GDM1 (cell line): ENCODE measurements around the gene PLIN1.

Experiments
- DNase-seq: peaks from one replicate; lab custom pipeline; 2025; lab: John Stamatoyannopoulos, UW

The PLIN1 gene

DNA sequence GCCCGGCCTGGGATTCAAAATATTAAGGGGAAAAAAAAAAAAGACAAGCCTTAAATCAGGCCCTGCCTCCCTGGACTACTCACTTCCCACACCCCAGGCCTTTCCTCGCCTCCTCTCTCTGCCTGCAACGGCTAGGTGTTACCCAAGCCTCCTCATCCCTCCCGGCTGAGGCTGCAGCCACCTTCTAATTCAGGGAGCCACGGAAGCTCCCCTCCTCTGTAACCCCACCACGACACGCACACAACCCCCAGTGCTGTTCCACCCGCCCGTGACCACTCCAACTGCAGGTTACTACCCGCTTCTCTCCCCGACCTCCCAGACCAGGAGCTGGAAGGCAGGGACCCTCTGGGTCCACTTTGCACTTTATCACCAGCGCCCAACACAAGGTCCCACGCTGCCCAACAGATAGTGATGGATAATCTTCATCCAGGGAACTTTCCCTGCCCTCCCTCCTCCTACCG lies 24.8 kb downstream of the PLIN1 start:
- DNase-seq, result no peak

DNA sequence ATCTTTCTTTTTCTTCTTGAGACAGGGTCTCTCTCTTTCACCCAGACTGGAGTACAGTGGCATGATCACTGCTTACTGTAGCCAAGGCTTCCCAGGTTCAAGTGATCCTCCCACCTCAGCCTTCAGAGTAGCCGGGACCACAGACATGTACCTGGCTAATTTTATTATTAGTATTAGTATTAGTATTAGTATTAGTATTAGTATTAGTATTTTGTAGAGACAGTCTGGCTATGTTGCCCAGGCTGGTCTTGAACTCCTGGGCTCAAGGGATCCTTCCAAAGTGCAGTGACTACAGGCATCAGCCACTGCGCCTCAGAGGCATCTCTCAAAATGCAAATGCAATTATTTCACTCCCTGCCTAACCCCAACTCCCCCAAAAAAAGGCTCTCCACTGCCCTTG lies 25.6 kb downstream of the PLIN1 start:
- DNase-seq, result no peak

DNA sequence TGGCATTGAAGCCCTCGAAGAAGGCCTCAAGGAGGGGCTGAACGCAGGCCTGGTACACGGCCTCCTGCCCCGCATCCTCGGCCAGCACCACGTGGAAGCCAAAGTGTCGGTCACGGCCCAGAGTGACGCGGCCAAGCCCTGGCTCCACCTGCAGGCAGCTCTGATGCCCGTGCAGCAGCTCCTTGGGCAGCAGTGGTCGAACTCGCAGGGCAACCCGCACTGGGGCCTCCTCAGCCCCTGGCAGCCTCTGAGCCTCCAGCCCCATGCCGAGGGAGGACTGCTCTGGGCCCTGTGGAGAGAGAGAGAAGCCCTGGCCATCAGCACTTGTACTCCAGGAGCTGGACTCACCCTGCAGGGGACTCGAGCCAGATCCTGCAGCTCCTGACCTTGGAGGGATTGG lies 26.5 kb downstream of the PLIN1 start:
- DNase-seq, result no peak

DNA sequence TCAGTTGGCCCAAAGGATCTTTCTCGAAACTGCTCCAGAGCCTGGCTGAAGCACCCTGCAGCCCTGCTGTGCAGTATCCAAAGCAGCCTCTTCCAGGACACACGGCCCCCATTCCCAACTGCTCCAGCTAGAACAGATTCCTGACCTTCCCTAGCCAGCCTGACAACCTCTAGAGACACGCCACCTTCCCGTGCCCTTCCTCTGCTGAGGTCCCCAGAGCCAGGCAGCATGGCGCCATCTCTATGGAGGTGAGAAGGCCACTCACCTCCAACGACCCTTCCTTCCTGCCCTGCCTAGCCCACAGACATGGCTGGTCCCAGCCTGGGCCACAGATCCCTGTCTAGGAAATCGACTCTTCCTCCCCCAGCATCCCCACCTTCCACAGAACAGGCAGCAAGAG lies 27.0 kb downstream of the PLIN1 start:
- no peak for DNase-seq

DNA sequence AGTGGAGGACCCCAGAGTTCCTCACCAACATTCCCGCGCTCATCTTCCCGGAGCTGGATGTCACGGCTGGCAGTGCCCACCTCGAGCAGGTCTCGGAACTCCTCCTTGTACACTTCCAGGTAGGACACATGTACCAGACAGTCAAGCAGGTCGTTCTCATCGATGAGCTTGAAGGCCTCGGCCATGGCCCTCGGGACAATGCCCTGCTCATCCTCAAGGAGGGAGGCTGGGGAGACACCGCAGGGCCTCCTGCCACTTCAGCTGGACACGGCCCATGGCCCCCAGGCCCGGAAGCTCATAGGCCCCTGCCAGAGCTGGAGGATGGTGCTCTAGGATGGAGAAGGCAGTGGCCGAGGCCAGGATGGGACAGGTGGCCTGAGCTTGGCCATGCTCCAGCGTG lies 29.5 kb downstream of the PLIN1 start:
- DNase-seq, result no peak

DNA sequence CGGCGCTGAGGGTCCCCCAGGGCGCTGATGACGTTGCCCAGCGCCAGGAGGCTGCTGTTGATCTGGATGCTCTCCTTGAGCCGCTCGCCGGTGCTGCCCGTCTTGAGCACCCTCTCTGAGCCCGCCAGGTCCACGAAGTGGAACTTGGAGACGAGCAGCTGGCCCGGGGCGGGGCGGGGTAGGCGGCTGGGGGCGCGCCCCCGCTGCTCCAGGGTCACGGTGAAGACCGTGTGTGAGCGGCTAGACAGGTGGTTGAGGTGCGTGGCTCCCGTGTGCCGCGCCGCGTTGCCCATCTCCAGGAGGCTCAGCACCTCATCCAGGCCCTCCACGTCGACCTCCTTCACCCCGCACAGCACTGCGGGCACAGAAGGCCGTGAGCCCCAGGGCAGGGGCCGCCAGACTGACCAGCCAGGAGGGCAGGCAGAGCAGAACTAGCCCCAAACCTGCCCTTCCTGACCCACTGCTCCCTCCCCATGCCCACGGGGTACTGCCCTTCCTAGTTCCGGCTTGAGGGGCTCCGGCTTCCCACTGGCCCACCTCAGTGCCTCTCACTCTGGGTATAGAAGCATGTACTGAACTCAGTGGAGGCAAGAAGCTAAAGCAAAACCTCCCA lies 30.0 kb downstream of the PLIN1 start:
- no peak for DNase-seq

DNA sequence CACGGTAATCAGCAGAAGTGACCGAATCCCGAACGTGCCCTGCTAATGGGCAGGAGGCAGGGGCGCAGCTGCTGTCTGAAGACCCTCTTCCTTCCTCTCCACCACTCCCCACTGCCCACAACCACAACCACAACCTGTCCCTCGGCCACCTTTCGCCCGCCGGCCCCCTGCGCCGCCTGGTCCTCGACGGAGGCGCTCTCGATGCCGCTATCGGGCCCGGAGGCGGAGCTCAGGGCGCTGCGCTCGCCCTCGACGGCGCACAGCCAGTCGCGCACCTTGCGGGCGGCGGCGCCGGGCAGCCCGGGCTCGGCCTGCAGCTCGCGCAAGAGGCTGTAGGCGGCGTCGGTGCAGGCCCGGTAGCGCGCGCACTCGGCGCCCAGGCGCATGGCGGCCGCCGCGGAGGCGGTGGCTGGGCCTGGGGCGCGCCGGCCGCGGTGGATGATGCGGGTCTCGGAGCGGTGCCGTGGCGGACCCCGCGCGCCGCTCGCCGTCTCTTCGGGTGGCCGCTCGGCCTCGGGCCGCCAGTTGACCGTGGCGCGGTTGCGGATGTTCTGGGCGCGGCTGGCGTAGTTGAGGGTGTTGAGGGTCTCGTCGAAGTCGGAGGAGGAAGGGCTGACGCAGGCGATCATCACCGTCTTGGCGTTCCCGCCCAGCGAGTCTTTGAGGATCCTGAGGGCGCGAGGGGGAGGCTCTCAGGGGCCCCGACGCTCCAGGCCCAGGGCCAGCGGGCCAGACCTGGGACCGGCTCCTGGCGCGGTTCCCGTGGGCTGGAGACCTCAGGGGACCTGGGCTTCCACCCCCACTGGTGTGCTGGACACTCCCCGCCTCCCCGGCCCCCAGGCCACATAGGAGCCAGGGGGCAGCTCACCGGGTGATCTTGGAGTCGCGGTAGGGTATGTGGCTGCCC lies 30.8 kb downstream of the PLIN1 start:
- no peak for DNase-seq

DNA sequence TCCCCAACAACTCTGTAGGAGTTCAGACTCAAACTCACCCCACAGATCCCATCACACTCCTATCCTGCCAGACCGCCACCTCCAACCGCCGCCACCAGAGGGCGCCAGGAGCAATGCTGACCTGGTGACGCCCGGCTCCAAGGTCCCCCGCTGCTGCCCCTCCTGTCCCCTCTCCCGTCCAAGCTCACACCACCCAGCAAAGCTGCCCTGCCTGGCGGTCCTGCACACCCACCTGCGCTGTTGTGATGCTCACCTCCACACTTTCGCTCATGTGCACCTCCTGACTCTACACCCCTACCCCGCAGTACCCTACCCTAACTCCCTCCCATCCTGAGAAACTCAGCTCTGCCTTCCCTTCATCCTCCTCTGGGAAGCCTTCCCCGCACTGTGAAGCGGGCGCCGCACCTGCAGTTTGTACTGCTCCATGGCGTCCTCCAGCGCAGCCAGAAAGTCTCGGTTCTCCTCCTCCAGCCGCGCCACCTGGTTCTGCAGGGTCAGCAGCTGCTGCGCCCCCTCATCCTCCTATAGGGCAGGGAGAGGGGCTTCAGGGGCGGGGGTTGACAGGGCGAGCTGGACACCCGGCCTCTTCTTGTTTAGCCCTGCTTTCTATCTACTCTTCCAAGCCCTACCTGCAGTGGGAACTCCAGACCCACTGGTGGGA lies 31.8 kb downstream of the PLIN1 start:
- DNase-seq, result no peak

DNA sequence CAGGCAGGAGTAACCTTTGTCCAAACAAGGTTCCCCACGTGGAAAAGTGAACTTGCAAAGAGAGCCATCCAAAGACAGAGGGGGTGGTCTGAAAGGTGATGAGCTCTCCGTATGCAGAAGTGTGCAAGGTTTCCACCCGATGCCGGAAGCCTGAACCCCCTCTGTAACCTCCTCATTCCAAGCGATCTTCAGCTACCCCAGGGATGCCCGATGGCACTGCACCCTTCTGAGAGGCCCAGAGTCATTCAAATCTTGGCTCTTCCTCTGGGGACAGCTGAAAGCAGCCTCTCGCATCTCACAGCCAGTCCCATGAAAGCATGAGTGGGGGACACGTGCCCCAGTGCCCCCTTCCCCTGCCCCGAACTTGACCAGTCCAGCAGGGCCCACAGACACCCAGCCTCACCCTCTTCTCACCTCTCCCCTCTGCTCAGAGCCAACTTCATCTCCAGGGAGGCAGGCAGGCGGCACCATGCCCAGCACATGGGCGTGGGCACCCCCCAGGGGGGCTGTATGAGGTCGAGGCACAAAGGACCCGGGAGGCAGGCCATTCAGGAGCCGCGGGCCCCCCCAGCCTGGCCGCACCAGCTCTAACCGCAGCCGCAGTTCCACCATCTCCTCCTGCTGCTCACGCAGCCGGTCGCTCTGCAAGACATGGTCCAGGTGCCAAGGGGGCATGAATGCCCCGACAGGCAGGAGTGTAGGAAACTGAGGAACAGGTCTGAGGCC lies 32.6 kb downstream of the PLIN1 start:
- no peak for DNase-seq

DNA sequence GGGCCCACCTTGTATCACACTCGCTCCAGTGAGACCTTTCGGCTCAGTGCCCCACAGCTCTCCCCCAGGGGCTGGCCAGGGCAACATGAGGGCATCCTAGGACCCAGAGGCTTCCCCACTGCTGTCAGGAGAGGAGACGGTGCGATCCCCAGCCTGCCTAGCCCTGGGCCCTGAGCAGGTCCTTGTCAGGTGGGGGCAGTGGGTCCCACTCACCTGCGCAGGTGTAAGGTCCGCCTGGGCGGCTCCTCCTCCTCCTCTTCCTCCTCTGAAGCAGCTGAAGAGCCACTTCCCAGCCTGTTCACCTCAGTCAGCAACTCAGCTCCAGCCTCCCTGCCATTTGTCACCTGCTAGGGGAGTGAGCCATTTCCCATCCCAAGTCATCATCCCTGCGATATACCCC lies 33.5 kb downstream of the PLIN1 start:
- no peak for DNase-seq

DNA sequence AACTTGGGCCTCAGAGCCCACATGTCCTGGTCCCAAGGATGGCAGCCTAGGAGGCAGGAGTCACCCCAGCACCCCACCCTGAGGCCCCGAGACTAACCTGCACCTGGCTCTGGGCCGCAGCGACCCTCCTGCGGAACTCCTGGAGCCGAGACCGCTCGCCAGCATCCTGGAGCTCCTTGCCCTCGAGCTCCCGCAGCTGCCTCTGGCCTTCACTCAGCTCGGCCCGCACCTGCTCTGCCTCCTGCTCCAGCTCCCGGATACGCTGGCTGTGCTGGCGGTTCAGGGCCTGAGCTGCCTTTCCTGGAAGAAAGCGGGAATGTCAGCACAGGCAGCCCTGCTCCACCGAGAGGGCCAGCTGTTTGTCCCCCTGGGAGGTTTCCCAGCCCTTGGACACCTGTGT lies 37.1 kb downstream of the PLIN1 start:
- no peak for DNase-seq

DNA sequence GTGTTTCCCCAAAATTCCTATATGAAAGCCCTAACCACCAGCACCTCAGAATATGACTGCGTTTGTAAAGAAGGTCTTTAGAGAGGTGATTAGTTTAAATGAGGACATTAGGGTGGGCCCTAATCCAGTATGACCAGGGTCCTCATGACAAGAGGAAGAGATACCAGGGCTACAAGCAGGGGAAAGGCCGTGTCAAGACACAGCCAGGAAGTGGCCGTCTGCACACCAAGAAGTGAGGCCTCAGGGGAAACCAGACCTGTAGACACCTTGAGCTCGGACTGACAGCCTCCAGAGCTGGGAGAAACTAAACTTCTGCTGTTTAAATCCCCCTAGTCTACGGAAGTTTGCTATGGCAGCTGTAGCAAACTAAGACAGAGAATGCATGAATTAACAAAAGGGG lies 38.1 kb downstream of the PLIN1 start:
- DNase-seq, result no peak

DNA sequence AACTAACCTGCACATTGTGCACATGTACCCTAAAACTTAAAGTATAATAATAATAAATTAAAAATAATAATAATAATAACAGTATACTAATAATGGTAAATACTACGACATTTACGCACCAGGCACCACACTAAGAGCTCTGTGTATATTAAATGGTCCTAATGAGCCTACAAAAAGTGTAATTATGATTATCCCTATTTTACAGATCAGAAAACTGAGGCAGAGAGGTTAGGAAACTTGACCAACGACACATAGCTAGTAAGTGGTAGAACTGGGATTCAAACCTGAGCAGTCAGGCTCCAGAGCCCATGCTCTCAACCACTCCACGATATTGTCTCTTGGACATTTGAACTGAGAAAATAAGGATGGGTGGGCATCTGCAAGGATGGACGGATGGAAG lies 38.9 kb downstream of the PLIN1 start:
- DNase-seq, result no peak

DNA sequence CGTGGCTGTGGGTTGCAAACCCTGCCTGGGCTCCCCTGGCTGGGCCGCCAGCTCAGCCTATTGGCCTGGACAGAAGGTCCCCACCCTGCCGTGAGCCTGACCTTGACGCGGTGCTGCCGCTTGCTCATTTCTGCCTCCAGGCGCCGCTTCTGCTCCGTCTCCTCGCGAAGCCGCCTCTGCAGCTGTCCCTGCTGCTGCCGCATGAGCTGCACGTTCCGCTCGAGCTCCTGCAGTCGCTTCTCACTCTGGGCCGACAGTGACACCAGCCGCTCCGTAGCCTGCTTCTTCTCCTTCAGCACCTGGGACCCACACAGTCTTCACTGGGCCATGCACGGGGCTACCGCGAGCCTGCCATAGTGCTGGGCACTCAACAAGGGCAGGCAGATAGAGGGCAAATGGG lies 45.6 kb downstream of the PLIN1 start:
- DNase-seq, result no peak

DNA sequence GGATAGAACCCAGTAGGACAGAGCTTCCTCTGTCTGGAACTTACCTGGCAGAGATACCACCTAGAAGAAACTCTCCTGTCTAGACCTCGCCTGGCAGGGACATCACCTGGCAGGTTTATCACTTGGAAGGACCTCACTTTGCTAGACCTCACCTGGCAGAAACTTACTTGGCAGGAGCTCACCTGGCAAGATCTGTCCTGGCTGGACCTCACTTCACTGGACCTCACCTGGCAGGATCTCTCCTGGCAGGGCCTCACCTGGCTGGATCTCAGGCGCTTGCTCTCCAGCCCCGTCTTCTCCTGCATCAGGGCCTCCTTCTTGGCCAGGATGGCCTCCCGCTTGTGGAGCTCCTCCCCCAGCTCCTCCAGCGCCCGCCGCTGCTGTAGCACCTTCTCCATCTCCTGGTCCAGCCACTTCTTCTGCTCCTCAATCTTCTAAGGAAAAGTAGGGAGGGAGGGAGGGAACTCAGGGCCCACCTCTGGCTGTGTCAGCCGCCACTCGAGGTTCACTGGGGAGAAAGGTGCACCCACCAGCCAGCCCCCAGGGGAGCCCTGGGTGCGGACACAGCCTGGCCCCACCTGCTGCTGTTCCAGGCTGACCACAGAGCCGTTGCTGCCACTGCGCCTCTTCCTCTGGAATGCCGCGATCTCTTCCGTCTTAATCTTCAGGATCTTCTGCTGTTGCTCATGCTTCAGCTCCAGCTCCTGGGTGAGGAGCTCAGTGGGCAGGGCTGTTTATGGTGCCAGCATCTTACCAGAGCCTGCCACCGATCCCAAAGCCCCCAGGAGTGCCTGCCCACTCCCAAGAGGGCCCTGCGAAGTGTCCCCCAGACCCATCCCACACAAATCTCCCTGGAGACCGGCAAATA lies 46.4 kb downstream of the PLIN1 start:
- no peak for DNase-seq

DNA sequence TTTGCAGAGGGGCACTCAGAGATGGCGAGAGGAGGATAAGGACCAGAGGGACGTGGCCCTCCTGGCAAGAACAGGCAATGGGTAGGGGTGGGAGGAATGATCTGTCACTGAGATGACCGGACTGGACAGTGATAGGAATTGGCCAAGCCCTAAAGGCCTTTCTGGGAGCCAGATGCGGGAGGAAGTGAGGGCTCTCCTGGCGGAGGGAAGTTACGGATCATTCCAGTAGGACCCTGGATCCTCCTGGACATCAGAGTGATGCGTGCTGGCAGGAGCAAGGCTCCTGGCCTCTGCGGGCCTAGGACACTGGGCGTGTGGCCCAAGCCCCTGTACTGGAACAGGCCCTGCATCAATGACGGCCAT lies 47.3 kb downstream of the PLIN1 start:
- DNase-seq, result no peak

DNA sequence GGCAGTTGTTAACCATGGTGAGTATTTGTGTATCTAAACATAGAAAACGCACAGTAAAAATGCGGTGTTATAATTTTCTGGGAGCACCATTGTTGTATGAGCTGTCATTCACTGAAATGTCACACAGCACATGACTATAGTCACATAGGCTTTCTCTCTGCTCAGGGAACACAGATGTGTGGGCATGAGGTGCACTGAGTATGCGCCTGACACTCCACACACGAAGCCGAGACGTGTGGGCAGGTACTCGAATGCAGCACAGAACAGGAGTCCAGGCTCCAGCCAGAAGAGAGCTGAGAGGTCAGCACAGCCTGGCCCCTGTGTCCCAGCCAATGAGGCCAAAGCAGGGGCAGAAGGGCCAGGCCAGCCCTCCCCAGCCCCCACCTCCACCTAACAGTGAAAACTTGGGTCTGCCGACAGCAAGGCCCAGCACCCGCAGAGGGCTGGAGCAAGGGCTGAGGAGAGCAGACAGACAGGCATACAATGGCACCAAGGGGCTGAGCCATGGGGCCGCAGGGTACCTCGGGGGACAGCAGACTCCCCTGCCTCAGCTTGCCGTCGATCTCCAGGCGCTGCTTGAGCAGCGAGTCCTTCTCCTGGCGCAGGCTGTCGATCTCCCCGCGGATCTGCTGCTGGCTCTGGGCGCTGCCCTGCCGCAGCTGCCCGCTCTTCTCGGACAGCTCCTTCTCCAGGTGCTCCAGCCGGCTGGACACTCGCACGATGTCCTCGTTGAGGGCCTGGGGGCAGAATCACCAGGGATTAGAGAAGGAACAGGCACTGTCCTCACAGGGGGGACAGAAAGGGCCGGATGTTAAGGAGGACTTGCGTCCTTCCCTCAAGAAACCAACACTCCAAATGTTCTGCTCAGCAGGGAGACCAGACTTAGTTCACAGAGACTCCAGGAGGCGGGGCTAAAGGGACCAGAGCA lies 47.9 kb downstream of the PLIN1 start:
- no peak for DNase-seq

DNA sequence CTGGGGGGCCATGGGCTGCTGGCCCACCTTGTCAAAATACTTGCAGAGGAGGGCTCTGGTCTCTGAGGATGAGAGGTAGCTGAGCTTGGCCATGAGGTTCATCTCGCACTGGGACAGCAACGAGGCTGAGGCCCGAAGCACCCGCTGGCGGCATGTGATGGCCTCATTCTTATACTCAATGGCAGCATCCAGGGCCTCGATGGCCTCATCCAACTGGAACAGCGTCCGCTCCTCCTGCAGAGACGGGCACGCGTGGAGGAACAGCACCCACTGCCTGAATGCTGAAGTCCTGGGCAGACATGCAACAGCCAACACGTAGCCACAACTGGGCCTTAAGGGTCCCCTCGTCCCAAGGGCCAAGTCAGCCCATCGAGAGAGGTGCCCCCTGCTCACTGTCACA lies 48.9 kb downstream of the PLIN1 start:
- no peak for DNase-seq

DNA sequence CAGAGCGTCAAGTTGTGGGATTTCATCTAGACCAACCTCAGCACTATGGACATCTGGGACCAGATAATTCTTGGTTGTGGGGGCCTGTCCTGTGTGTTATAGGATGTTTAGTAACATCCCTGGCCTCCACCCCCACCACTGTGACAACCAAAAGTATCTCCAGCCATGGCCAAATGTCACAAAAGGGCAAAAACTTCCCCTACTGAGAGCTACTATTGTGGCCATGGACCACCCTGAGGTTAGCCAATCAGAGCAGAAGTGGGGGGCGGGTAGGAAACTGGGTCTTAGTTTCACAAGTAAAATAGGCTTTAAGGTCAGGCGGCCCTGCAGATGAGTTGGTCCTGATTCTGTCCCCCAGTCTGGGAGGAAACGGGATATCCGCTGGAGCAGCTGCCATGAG lies 49.3 kb downstream of the PLIN1 start:
- DNase-seq, result no peak
